B cell (primary cell): ENCODE data around the gene RIMBP2.

Experiments
- CTCF ChIP-seq: fragments of 200-600 bp; IDR thresholded peaks from one replicate; pipeline ENCODE4 v1.8.0; 2022; ENCODE audit warnings: antibody characterized with exemption, mild to moderate bottlenecking
- EZH2 ChIP-seq: IDR thresholded peaks from 2 replicates; pipeline ENCODE4 v1.6.1; 2012; ENCODE audit warnings: borderline replicate concordance, low read depth, mild to moderate bottlenecking, moderate library complexity, low read length; ENCODE audit not compliant: insufficient read depth, poor library complexity, severe bottlenecking

GRCh38 chr12:130737731-130738130 lies 21.6 kb upstream of the RIMBP2 start:
- TF ChIP-seq CTCF, result no peak
- TF ChIP-seq EZH2, result no peak
